ENCODE measurements around the gene ADAM30. TPM values are rescaled to one million over a fixed set of nuclear protein-coding genes. Genes with fewer than 3 reads are reported as not detected.

ADAM30 gene
- total RNA-seq, 4 donors from 2014 or later, result not detected

DNA sequence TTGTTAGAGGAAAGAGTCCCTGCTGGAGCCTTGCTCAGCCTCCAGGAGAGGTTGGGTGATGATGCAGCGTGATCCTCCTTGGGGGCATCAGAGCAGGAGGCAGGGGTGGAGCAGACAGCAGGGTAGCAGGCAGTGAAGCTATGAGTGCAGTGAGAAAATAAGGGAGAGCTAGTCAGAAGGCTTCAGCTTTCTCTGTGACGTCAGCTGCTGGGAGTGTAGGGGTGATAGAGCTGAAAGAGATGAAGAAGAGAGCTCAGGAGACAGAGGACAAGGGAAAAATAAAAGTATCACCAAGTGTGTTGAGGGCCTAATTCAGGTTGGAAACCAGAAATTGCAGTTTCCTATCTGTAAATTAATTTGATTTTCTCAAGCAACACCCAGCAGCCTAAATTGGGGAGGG lies 2.2 kb upstream of the ADAM30 start:
- ATAC-seq (no peak), DNase-seq (no peak)
- in situ Hi-C loops (cut with MboI; ENCODE audit: low sequenced_read_pairs in 4 of 4) (no loop called here), intact Hi-C loops (cut with DNase I; ENCODE audit: low total_unique reads) (no loop called here)
- no peak for TF ChIP-seq POLR2A (IDR thresholded peaks at IDR 0.05)
- TF ChIP-seq CTCF (IDR thresholded peaks at IDR 0.05 in 4 of 5, conservative IDR thresholded peaks at IDR 0.05 in 1 of 5), result no peak
- no peaks in the 10 kb centered on the region for H3K36me3 ChIP-seq
- no peaks in the 10 kb centered on the region for H3K27me3 ChIP-seq
- no peaks in the 10 kb centered on the region for H3K4me1 ChIP-seq
- no peak overlapping the region for H3K27ac ChIP-seq
- no peaks in the 10 kb centered on the region for H3K9me3 ChIP-seq
- H3K4me3 ChIP-seq, result no peak overlapping the region

DNA sequence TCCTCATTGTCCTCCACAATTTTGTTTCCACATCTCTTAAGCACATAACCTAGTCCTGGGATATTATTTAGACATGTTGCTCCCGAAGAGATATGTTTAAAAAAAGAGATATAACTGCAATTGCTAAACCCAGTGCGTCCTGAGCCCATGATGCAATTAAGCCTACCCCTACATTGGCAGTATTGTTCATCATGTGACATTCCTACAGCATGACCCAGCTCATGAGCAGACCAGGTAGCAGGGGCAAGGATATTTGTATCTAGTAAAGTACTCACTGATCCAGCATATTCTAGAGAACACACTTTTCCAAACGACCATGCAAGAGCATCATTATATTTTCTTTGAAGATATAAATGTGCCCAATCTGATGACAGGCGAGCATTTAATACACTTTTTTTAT lies 1.2 kb downstream of the ADAM30 start:
- in situ Hi-C loops (cut with MboI; ENCODE audit: low sequenced_read_pairs in 4 of 4), result no loop called here
- DNase-seq, result no peak
- Histone ChIP-seq H3K27ac (no peak overlapping the region), H3K4me3 (no peak overlapping the region), H3K4me1 (no peaks in the 10 kb centered on the region), H3K27me3 (no peaks in the 10 kb centered on the region), H3K36me3 (no peaks in the 10 kb centered on the region), H3K9me3 (no peaks in the 10 kb centered on the region)
- TF ChIP-seq CTCF (IDR thresholded peaks at IDR 0.05 in 4 of 5, conservative IDR thresholded peaks at IDR 0.05 in 1 of 5) (no peak), POLR2A (IDR thresholded peaks at IDR 0.05) (no peak)
- intact Hi-C loops (cut with DNase I; ENCODE audit: low total_unique reads), result no loop called here
- ATAC-seq, result no peak

GRCh38 chr1:119893827-119894700 lies 2.3 kb downstream of the ADAM30 start:
- DNase-seq (no peak), ATAC-seq (no peak)
- TF ChIP-seq CTCF (IDR thresholded peaks at IDR 0.05 in 4 of 5, conservative IDR thresholded peaks at IDR 0.05 in 1 of 5) (no peak), POLR2A (IDR thresholded peaks at IDR 0.05) (no peak)
- Histone ChIP-seq H3K36me3 (no peaks in the 10 kb centered on the region), H3K4me3 (no peak overlapping the region), H3K27me3 (no peaks in the 10 kb centered on the region), H3K4me1 (no peaks in the 10 kb centered on the region), H3K9me3 (no peaks in the 10 kb centered on the region), H3K27ac (no peak overlapping the region)
- intact Hi-C loops (cut with DNase I; ENCODE audit: low total_unique reads), result no loop called here
- in situ Hi-C loops (cut with MboI; ENCODE audit: low sequenced_read_pairs in 4 of 4), result no loop called here

DNA sequence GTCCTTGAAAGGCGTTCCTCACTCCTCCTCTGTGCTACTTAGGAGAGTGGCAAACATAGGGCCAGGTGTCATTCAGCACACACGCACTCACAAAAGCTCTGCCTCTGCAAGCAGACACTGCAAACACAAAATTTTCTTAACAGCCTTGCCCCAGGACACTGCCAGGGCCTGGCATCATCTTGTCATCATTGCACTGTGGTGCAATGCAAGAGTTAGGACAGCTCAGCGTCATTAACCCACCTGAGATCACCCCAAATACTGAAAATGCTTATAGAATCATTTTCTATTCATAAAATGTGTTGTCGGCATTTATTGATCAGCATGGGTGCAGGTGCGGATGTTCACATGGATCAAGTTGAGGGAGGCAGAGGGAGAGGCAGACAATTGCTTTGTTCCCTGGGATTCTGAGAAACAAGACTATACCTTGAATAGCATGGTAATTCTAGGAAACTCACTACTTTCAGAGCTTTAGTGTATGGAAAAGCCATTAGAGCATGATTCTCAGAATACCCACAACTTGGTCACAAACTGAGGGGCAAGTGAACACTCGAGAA lies 3.0 kb downstream of the ADAM30 start:
- TF ChIP-seq CTCF (IDR thresholded peaks at IDR 0.05 in 4 of 5, conservative IDR thresholded peaks at IDR 0.05 in 1 of 5) (no peak), POLR2A (IDR thresholded peaks at IDR 0.05) (no peak)
- no peak for ATAC-seq
- H3K36me3 ChIP-seq, result no peaks in the 10 kb centered on the region
- H3K9me3 ChIP-seq, result no peaks in the 10 kb centered on the region
- intact Hi-C loops (cut with DNase I; ENCODE audit: low total_unique reads) (no loop called here), in situ Hi-C loops (cut with MboI; ENCODE audit: low sequenced_read_pairs in 4 of 4) (no loop called here)
- H3K4me1 ChIP-seq, result no peaks in the 10 kb centered on the region
- H3K27me3 ChIP-seq, result no peaks in the 10 kb centered on the region
- DNase-seq, result no peak
- no peak overlapping the region for H3K27ac ChIP-seq
- H3K4me3 ChIP-seq, result no peak overlapping the region
